Activated T-helper 2 cell treated with anti-CD3 and anti-CD28 coated beads, Interferon-gamma antibody, Interleukin-2, Interleukin-4, amounts not matched to agents 10 μg/mL and 5 μg/mL and 100 μg/mL, durations not matched to agents 14 hours and 24 hours and 36 hours (primary cell): ENCODE data around the gene GNAL. TPM values are rescaled to one million over a fixed set of nuclear protein-coding genes. Genes with fewer than 3 reads are reported as not detected.
"Not testable (repeated sequence)": the region's sequence is repeated elsewhere in the genome, so short reads cannot be mapped to it uniquely, and the experiment has no call there.

Source experiments
- DNase-seq: peaks from one replicate; pipeline ENCODE4 v3.0.0; 2021; ENCODE audit warnings: low spot score
- H3K27ac Mint-ChIP-seq: one replicate; pipeline ENCODE4 v1.8.0; 2021; ENCODE audit warnings: mixed read lengths
- H3K27me3 Mint-ChIP-seq: one replicate; pipeline ENCODE4 v1.8.0; 2021; ENCODE audit warnings: low read depth, mixed read lengths
- H3K36me3 Mint-ChIP-seq: one replicate; pipeline ENCODE4 v1.8.0; 2021; ENCODE audit warnings: low read depth, mixed read lengths
- H3K4me1 Mint-ChIP-seq: one replicate; pipeline ENCODE4 v1.8.0; 2021; ENCODE audit warnings: low read depth, mixed read lengths
- H3K4me3 Mint-ChIP-seq: one replicate; pipeline ENCODE4 v1.8.0; 2021; ENCODE audit warnings: low read depth, mild to moderate bottlenecking, moderate library complexity, mixed read lengths
- H3K9me3 Mint-ChIP-seq: one replicate; pipeline ENCODE4 v1.8.0; 2021; ENCODE audit warnings: mixed read lengths
- intact Hi-C: fragments of 100-400 bp; cut with micrococcal nuclease; formaldehyde crosslinking; loops from one replicate; pipeline ENCODE4 v1.15.1; 2023
- total RNA-seq: library from RNA; stranded (reverse); gene quantifications from 2 replicates; pipeline ENCODE4 v1.2.3, GENCODE V29; 2022

The GNAL gene
- total RNA-seq, 1 donor from 2014 or later = 0.52 TPM

- no peak overlapping the region for H3K4me3 Mint-ChIP-seq
- H3K27ac Mint-ChIP-seq = no peak overlapping the region
- no peaks in the 10 kb centered on the region for H3K4me1 Mint-ChIP-seq
- no peaks in the 10 kb centered on the region for H3K36me3 Mint-ChIP-seq
- no peak for DNase-seq
- no peaks in the 10 kb centered on the region for H3K9me3 Mint-ChIP-seq
- H3K27me3 Mint-ChIP-seq = peaks cover 4% of the 10 kb centered on the region
- intact Hi-C loops = no loop called here
Measured at GRCh38 chr18:11672846-11673454, 16.1 kb upstream of the GNAL start.

- H3K36me3 Mint-ChIP-seq = no peaks in the 10 kb centered on the region
- H3K27me3 Mint-ChIP-seq = peaks cover 2% of the 10 kb centered on the region
- no peaks in the 10 kb centered on the region for H3K4me1 Mint-ChIP-seq
- H3K27ac Mint-ChIP-seq = no peak overlapping the region
- DNase-seq = no peak
- H3K9me3 Mint-ChIP-seq = no peaks in the 10 kb centered on the region
- no peak overlapping the region for H3K4me3 Mint-ChIP-seq
- intact Hi-C loops = no loop called here
Measured at GRCh38 chr18:11673560-11673959, 15.5 kb upstream of the GNAL start.

- Mint-ChIP-seq H3K4me1 (no peaks in the 10 kb centered on the region), H3K4me3 (no peak overlapping the region), H3K36me3 (no peaks in the 10 kb centered on the region), H3K9me3 (no peaks in the 10 kb centered on the region), H3K27me3 (peaks cover 4% of the 10 kb centered on the region), H3K27ac (no peak overlapping the region)
- intact Hi-C loops = no loop called here
- DNase-seq = no peak
Measured at GRCh38 chr18:11674119-11674518, 14.9 kb upstream of the GNAL start.

GRCh38 chr18:11676386-11676785, 12.7 kb upstream of the GNAL start:
- Mint-ChIP-seq H3K36me3 (no peaks in the 10 kb centered on the region), H3K9me3 (no peaks in the 10 kb centered on the region), H3K27ac (no peak overlapping the region), H3K4me1 (no peaks in the 10 kb centered on the region), H3K27me3 (peaks cover 10% of the 10 kb centered on the region), H3K4me3 (no peak overlapping the region)
- intact Hi-C loops = no loop called here
- no peak for DNase-seq

GRCh38 chr18:11676867-11677266, 12.2 kb upstream of the GNAL start:
- H3K27me3 Mint-ChIP-seq = peaks cover 10% of the 10 kb centered on the region
- no peaks in the 10 kb centered on the region for H3K36me3 Mint-ChIP-seq
- intact Hi-C loops = no loop called here
- DNase-seq = no peak
- H3K4me1 Mint-ChIP-seq = no peaks in the 10 kb centered on the region
- no peak overlapping the region for H3K27ac Mint-ChIP-seq
- no peaks in the 10 kb centered on the region for H3K9me3 Mint-ChIP-seq
- H3K4me3 Mint-ChIP-seq = no peak overlapping the region

GRCh38 chr18:11678211-11678610, 10.9 kb upstream of the GNAL start:
- Mint-ChIP-seq H3K4me3 (no peak overlapping the region), H3K27ac (no peak overlapping the region), H3K36me3 (no peaks in the 10 kb centered on the region), H3K27me3 (peaks cover 19% of the 10 kb centered on the region), H3K4me1 (no peaks in the 10 kb centered on the region), H3K9me3 (no peaks in the 10 kb centered on the region)
- intact Hi-C loops = no loop called here
- DNase-seq = no peak

- no peaks in the 10 kb centered on the region for H3K9me3 Mint-ChIP-seq
- H3K27me3 Mint-ChIP-seq = peaks cover 42% of the 10 kb centered on the region
- peaks cover 6% of the 10 kb centered on the region for H3K4me1 Mint-ChIP-seq
- H3K4me3 Mint-ChIP-seq = peak overlapping the region; percentile 42
- H3K27ac Mint-ChIP-seq = no peak overlapping the region
- intact Hi-C loops = no loop called here
- H3K36me3 Mint-ChIP-seq = no peaks in the 10 kb centered on the region
- DNase-seq = no peak
Measured at GRCh38 chr18:11689669-11690565, 853 bp downstream of the GNAL start.

- DNase-seq, H3K9me3 Mint-ChIP-seq, H3K4me3 Mint-ChIP-seq, H3K36me3 Mint-ChIP-seq, H3K4me1 Mint-ChIP-seq, intact Hi-C loops, H3K27ac Mint-ChIP-seq: not testable (repeated sequence)
- peaks cover 42% of the 10 kb centered on the region for H3K27me3 Mint-ChIP-seq
Measured at GRCh38 chr18:11690660-11691059, 1.6 kb downstream of the GNAL start.

- H3K27me3 Mint-ChIP-seq = peaks cover 16% of the 10 kb centered on the region
- no peaks in the 10 kb centered on the region for H3K4me1 Mint-ChIP-seq
- no peaks in the 10 kb centered on the region for H3K36me3 Mint-ChIP-seq
- intact Hi-C loops = no loop called here
- DNase-seq = no peak
- H3K27ac Mint-ChIP-seq = no peak overlapping the region
- H3K4me3 Mint-ChIP-seq = no peak overlapping the region
- H3K9me3 Mint-ChIP-seq = no peaks in the 10 kb centered on the region
Measured at GRCh38 chr18:11695736-11696135, 6.7 kb downstream of the GNAL start.

GRCh38 chr18:11696451-11696850, 7.4 kb downstream of the GNAL start:
- H3K4me3 Mint-ChIP-seq = no peak overlapping the region
- no peaks in the 10 kb centered on the region for H3K9me3 Mint-ChIP-seq
- H3K27me3 Mint-ChIP-seq = peaks cover 19% of the 10 kb centered on the region
- DNase-seq = no peak
- intact Hi-C loops = no loop called here
- no peaks in the 10 kb centered on the region for H3K36me3 Mint-ChIP-seq
- H3K4me1 Mint-ChIP-seq = no peaks in the 10 kb centered on the region
- no peak overlapping the region for H3K27ac Mint-ChIP-seq

GRCh38 chr18:11700876-11701275, 11.8 kb downstream of the GNAL start:
- Mint-ChIP-seq H3K4me3 (no peak overlapping the region), H3K9me3 (no peaks in the 10 kb centered on the region), H3K4me1 (no peaks in the 10 kb centered on the region), H3K36me3 (no peaks in the 10 kb centered on the region), H3K27ac (no peak overlapping the region), H3K27me3 (peaks cover 14% of the 10 kb centered on the region)
- intact Hi-C loops = no loop called here
- DNase-seq = no peak

GRCh38 chr18:11710578-11710977, 21.5 kb downstream of the GNAL start:
- no peaks in the 10 kb centered on the region for H3K36me3 Mint-ChIP-seq
- no peak for DNase-seq

GRCh38 chr18:11713756-11714155, 24.7 kb downstream of the GNAL start:
- intact Hi-C loops = no loop called here
- Mint-ChIP-seq H3K27me3 (peaks cover 14% of the 10 kb centered on the region), H3K9me3 (no peaks in the 10 kb centered on the region), H3K4me1 (no peaks in the 10 kb centered on the region), H3K36me3 (no peaks in the 10 kb centered on the region), H3K27ac (no peak overlapping the region), H3K4me3 (no peak overlapping the region)
- no peak for DNase-seq

More at GRCh38 chr18:11710578-11710977, 21.5 kb downstream of the GNAL start:
- Mint-ChIP-seq H3K4me1 (no peaks in the 10 kb centered on the region), H3K27ac (no peak overlapping the region), H3K4me3 (no peak overlapping the region), H3K27me3 (peaks cover 14% of the 10 kb centered on the region), H3K9me3 (no peaks in the 10 kb centered on the region)
- intact Hi-C loops = no loop called here
